HG02884 (cell line): Measurements from ENCODE around the gene FSTL5.

Experiments used
- ATAC-seq: cut with Tn5 transposase; IDR thresholded peaks from one replicate; pipeline ENCODE4 v1.9.1; 2021; ENCODE audit warnings: mild to moderate bottlenecking, moderate library complexity; ENCODE audit not compliant: unreplicated experiment

The FSTL5 gene

DNA sequence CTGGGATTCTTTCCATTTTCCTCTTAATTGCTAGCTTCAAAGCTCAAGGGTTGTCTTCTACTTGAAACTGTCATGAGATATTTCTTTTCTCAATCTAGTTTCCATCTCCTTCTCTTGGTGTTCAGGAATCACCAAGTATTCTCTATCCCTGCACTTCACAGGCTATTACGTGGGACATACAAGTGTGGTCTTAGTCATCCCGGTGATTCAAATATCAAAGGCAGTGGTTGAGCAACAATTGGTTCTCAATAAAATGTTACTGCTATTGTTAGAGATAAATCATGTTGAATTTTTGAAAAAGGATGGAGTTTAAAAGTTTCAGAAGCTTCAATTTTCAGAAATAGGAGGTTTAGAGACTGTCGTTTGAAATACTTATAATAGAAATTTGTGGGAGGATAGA is 812.9 kb downstream of the FSTL5 start:
- ATAC-seq = no peak

DNA sequence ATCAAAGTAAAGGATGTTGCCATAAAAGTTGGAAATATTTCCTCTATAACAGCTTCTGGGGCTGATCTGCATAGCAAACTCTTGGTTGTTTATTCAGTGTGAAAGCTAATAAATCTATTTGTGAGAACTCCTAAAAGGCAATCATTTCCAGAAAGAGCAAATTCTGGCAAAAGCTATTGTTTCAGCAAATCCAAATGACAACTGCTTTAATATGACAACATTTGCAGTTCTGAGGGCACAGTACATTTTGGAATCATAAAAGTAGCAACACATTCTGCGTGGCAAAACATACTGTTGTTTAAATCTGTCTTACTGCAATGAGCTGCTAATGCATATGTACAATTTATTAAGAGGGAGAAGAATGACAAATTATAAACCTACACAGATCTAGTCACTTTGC is 818.1 kb downstream of the FSTL5 start:
- ATAC-seq = no peak

DNA sequence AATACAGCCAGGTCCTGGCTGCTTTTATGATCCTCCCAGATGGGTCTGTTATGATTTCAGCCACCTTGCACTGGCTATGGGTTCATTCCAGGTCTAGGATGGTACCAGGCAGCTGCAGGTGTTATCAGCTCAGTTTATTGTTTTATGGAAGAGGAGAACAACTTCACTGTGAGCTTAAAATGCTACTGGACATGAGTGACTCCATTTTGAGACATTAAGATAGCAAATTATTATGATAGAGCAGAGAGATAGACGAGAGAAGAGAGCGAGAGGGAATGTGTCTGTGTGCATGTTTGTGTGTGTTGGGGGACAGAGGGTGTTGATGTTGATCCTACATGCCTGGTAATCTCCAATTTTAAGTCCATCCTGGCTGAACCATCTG is 820.2 kb downstream of the FSTL5 start:
- ATAC-seq = no peak

DNA sequence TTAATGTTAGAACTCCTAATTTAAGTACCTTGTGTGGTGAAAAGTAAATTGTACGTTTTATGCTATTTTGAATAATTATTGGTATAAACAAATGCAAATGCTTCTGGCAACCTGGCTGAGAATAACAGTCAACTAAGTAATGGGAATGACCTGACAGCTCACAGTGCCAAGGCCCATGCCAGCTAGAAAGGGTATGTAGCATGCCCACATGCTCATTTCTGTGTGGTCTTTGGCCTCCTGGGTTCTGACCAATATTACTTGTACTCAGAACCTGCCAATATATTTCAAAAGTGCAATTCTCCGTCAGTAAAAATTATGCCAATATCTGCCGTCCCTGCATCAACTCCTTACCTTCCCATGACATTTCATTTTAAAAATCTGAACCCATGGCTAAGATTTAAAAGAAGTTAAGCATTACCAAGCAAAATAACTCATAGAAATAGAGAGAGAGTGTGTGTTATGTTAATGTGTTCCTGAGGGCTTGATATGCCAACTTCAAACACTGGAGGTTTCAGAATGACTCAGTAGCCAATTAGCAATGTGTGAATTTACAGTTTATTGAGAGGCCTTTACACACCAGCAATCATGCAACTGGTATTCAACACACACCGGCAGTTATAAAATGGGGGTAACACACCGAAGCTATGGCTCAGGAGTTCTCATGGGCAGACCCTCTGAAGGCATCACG is 820.8 kb downstream of the FSTL5 start:
- no peak for ATAC-seq

DNA sequence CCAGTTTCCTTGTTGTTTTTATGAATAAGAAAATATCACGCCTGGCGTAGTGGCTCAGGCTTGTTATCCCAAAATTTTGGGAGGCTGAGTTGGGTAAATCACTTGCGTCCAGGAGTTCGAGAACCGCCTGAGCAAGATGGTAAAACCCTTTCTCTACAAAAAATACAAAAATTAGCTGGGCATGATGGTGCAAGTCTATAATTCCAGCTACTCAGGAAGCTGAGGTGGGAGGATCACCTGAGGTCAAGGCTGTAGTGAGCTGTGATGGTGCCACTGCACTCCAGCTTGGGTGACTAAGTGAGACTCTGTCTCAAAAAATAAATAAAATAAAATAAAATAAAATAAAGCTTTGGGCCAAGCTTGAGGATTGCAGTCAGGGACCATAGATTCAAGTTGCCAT is 827.2 kb downstream of the FSTL5 start:
- ATAC-seq = no peak

DNA sequence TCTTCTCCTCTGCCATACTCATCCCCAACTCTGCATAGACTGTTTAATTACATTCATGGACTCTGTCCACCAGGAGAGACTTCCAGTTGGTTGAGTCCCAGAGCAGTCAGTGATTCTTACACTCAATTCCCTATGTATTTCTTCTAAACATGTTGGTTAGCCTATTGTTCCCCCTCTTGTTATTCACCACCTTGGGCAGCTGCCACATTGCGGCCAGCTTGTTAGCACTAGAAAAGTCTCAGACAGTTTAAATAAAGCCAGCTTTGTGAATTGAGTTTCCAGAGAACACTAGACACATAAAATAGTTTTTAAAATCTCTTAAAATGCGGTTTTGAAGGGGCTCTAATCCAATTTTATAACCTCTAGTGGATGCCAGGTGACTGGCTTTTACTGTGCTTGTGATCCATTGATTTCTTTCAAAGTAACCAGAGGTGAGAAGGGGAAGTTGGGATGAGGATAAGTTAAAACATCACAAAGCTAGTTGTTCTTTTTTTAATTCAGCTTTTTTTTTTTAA is 827.7 kb downstream of the FSTL5 start:
- ATAC-seq = no peak
